Dendritic cell treated with granulocyte-macrophage colony-stimulating factor and Interleukin-4, amounts not matched to agents 40 ng/mL and 50 ng/mL, for 4 days (primary cell): ENCODE data around the gene PTH1R.
A peak's percentile ranks its signal among the peaks of the same experiment; 100 is the strongest.

Source experiments
- H3K27ac Mint-ChIP-seq: one replicate; pipeline ENCODE4 v1.8.0; 2022; ENCODE audit warnings: mild to moderate bottlenecking, mixed read lengths
- H3K27me3 Mint-ChIP-seq: one replicate; pipeline ENCODE4 v1.8.0; 2022; ENCODE audit warnings: mild to moderate bottlenecking, mixed read lengths
- H3K36me3 Mint-ChIP-seq: one replicate; pipeline ENCODE4 v1.8.0; 2022; ENCODE audit warnings: low read depth, mixed read lengths
- H3K4me1 Mint-ChIP-seq: one replicate; pipeline ENCODE4 v1.8.0; 2022; ENCODE audit warnings: low read depth, mixed read lengths
- H3K4me3 Mint-ChIP-seq: one replicate; pipeline ENCODE4 v1.8.0; 2022; ENCODE audit warnings: mild to moderate bottlenecking, moderate library complexity, mixed read lengths
- H3K9me3 Mint-ChIP-seq: one replicate; pipeline ENCODE4 v1.8.0; 2022; ENCODE audit warnings: mixed read lengths
- intact Hi-C: fragments of 100-400 bp; cut with micrococcal nuclease; formaldehyde crosslinking; loops from one replicate; pipeline ENCODE4 v1.15.0; 2022

PTH1R gene

GRCh38 chr3:46921041-46921440 is 43.5 kb downstream of the PTH1R start:
- Mint-ChIP-seq H3K36me3 (peaks cover 99% of the 10 kb centered on the region), H3K9me3 (no peaks in the 10 kb centered on the region), H3K27ac (no peak overlapping the region), H3K27me3 (no peaks in the 10 kb centered on the region), H3K4me1 (peaks cover 27% of the 10 kb centered on the region), H3K4me3 (no peak overlapping the region)
- intact Hi-C loops = no loop called here

DNA sequence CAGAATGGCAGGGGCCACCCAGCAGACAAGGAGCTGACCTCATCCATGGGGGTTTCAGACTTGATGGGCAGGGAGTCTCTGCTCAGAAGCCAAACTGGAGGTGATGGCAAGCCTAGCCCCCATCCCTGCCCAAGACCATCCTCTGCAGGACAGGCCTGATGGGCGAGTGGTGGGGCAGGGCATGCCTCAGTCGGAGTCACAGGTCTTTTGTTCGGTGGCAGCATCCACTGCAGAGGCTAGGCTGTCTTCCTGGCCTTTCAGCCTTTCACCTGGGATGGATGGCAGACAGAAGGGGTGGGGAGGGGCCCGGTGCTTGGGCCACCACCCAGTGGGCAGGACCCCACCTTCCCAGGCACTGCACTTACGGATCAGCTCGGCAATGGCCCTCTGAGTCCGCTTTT is 44.4 kb downstream of the PTH1R start:
- Mint-ChIP-seq H3K4me3 (no peak overlapping the region), H3K4me1 (peaks cover 36% of the 10 kb centered on the region), H3K27ac (no peak overlapping the region), H3K9me3 (no peaks in the 10 kb centered on the region), H3K36me3 (peaks cover 96% of the 10 kb centered on the region), H3K27me3 (no peaks in the 10 kb centered on the region)
- intact Hi-C loops = no loop called here

- peaks cover 41% of the 10 kb centered on the region for H3K4me1 Mint-ChIP-seq
- H3K4me3 Mint-ChIP-seq = no peak overlapping the region
- H3K27me3 Mint-ChIP-seq = no peaks in the 10 kb centered on the region
- peaks cover 91% of the 10 kb centered on the region for H3K36me3 Mint-ChIP-seq
- H3K9me3 Mint-ChIP-seq = no peaks in the 10 kb centered on the region
- no peak overlapping the region for H3K27ac Mint-ChIP-seq
- intact Hi-C loops = no loop called here
Observed at GRCh38 chr3:46922426-46922825, 44.9 kb downstream of the PTH1R start.

DNA sequence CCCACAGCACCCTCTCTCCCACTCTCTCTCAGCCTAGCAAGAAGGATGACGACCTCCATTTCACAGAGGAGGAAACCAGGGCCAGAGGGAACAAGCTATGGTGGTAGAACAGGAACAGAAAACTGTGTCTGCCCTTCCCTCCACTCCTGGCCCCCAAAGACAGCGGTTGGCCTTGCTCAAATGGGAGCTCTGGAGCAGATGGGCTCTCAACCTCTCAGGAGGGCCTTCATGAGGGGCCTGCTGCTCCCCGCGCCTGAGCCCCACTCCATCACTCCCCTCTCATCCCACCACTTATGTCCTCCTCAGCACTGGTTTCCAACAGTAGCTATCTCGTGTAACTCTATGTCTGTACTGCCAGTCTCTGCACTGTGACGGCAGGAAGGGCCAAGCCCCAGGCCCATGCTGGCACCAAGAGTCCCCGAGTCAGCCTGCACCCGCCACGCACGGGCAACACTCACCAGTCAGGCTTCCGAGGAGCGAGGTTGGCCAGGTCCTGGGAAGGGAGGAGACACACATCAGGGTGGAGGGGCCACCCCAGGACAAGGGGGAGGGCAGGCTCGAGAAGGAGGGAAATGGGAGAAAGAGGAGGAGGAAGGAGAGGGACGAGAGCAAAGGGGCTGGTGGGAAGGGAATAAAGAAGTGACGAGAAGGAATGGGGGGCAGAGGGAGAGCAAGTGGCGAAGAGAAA is 45.5 kb downstream of the PTH1R start:
- Mint-ChIP-seq H3K4me1 (peaks cover 46% of the 10 kb centered on the region), H3K36me3 (peaks cover 85% of the 10 kb centered on the region), H3K4me3 (peak overlapping the region; percentile 7), H3K27me3 (no peaks in the 10 kb centered on the region), H3K27ac (peak overlapping the region; percentile 45), H3K9me3 (no peaks in the 10 kb centered on the region)
- intact Hi-C loops = no loop called here

DNA sequence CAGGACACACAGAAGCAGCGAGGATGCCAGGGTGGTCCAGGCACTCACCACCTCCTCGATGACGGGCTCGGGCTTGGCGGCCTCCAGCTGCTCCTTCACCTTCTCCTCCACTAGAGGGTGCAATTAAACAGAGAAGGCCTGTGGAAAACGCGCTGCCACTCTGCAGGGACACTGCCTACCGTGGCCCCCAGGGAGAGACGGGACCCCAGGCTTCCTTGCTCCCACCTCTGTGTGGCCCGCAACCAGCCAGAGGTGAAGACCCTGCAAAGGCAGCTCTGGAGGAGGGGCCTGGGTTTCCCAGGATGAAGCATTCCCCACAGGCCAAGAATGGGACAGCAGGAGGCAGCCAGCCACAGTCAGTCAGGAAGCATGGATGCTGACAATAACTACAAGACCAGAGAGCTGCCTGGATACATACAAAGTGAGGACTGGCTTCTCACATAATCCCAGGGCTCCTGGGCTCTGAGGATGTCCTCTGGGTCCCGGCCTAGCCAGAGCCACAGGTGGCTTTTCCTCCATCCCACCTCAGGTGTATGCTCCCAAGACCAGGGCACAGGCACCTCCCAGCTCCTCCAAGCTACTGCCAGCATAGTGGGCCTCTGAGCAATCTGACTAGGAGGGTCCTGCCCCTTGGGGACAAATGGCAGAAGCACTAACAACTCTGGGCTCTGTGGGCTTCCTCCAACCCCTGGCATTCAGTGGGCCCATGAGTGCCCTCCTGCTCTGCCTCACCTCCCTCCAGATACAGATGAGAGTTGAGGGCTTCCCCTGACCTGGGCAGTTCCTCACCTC is 46.2 kb downstream of the PTH1R start:
- Mint-ChIP-seq H3K36me3 (peaks cover 83% of the 10 kb centered on the region), H3K27me3 (no peaks in the 10 kb centered on the region), H3K4me3 (peak overlapping the region; percentile 7), H3K27ac (peak overlapping the region; percentile 45), H3K9me3 (peaks cover 6% of the 10 kb centered on the region), H3K4me1 (peaks cover 51% of the 10 kb centered on the region)
- intact Hi-C loops = loop anchor here (2.0 kb wide), 1 partner anchor 75 kb away; no protein-coding TSS in a partner anchor

- Mint-ChIP-seq H3K4me1 (peaks cover 64% of the 10 kb centered on the region), H3K9me3 (peaks cover 11% of the 10 kb centered on the region), H3K4me3 (no peak overlapping the region), H3K27ac (peak overlapping the region; percentile 62), H3K36me3 (peaks cover 77% of the 10 kb centered on the region), H3K27me3 (no peaks in the 10 kb centered on the region)
- intact Hi-C loops = loop anchor here (2.0 to 5.0 kb wide), 2 partner anchors 52 to 74 kb away; partner anchors contain the start of genes CCDC12 and NBEAL2
Observed at GRCh38 chr3:46924921-46925584, 47.5 kb downstream of the PTH1R start.

- no peaks in the 10 kb centered on the region for H3K27me3 Mint-ChIP-seq
- no peak overlapping the region for H3K4me3 Mint-ChIP-seq
- peaks cover 11% of the 10 kb centered on the region for H3K9me3 Mint-ChIP-seq
- intact Hi-C loops = loop anchor here (2.0 to 5.0 kb wide), 2 partner anchors 52 to 73 kb away; partner anchors contain the start of genes CCDC12 and NBEAL2
- peaks cover 72% of the 10 kb centered on the region for H3K36me3 Mint-ChIP-seq
- peaks cover 69% of the 10 kb centered on the region for H3K4me1 Mint-ChIP-seq
- peak overlapping the region; percentile 62 for H3K27ac Mint-ChIP-seq
Observed at GRCh38 chr3:46925585-46925934, 48.0 kb downstream of the PTH1R start.

- intact Hi-C loops = loop anchor here (5.0 kb wide), 1 partner anchor 51 kb away; the partner anchor contains the start of genes CCDC12 and NBEAL2
- peaks cover 11% of the 10 kb centered on the region for H3K9me3 Mint-ChIP-seq
- H3K27ac Mint-ChIP-seq = peak overlapping the region; percentile 62
- no peak overlapping the region for H3K4me3 Mint-ChIP-seq
- peaks cover 74% of the 10 kb centered on the region for H3K4me1 Mint-ChIP-seq
- H3K27me3 Mint-ChIP-seq = no peaks in the 10 kb centered on the region
- H3K36me3 Mint-ChIP-seq = peaks cover 67% of the 10 kb centered on the region
Observed at GRCh38 chr3:46926039-46926438, 48.5 kb downstream of the PTH1R start.

- Mint-ChIP-seq H3K4me3 (no peak overlapping the region), H3K27ac (peak overlapping the region; percentile 62), H3K9me3 (peaks cover 11% of the 10 kb centered on the region), H3K36me3 (peaks cover 66% of the 10 kb centered on the region), H3K27me3 (no peaks in the 10 kb centered on the region), H3K4me1 (peaks cover 78% of the 10 kb centered on the region)
- intact Hi-C loops = loop anchor here (5.0 kb wide), 1 partner anchor 51 kb away; the partner anchor contains the start of genes CCDC12 and NBEAL2
Observed at GRCh38 chr3:46926447-46926846, 48.9 kb downstream of the PTH1R start.

GRCh38 chr3:46926871-46927717 is 49.6 kb downstream of the PTH1R start:
- Mint-ChIP-seq H3K4me1 (peaks cover 84% of the 10 kb centered on the region), H3K4me3 (peak overlapping the region; percentile 54), H3K9me3 (peaks cover 11% of the 10 kb centered on the region), H3K27ac (peak overlapping the region; percentile 85), H3K27me3 (no peaks in the 10 kb centered on the region), H3K36me3 (peaks cover 62% of the 10 kb centered on the region)
- intact Hi-C loops = loop anchor here (5.0 kb wide), 1 partner anchor 50 kb away; the partner anchor contains the start of genes CCDC12 and NBEAL2

DNA sequence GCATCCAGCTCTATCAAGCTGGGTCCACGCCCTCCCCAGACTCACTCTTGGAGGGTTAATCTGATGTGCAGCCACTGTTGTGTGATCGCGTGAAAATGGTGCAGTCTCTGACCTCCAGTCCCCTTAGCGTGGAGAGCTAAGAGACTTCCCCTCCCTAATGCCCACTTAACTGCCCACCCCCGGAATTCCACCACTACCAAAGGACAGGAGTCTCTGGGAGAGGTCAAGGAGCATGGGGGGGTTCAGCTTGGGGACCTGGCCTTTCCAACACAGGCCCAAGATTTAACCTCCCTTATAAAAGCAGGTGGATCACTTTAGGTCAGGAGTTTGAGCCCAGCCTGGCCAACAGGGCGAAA is 50.2 kb downstream of the PTH1R start:
- Mint-ChIP-seq H3K36me3 (peaks cover 56% of the 10 kb centered on the region), H3K27me3 (no peaks in the 10 kb centered on the region), H3K27ac (peak overlapping the region; percentile 85), H3K9me3 (peaks cover 11% of the 10 kb centered on the region), H3K4me3 (peak overlapping the region; percentile 54), H3K4me1 (peaks cover 89% of the 10 kb centered on the region)
- intact Hi-C loops = loop anchor here (5.0 kb wide), 1 partner anchor 50 kb away; the partner anchor contains the start of genes CCDC12 and NBEAL2

- Mint-ChIP-seq H3K4me1 (peaks cover 91% of the 10 kb centered on the region), H3K27me3 (no peaks in the 10 kb centered on the region), H3K4me3 (no peak overlapping the region), H3K27ac (peak overlapping the region; percentile 85), H3K36me3 (peaks cover 50% of the 10 kb centered on the region), H3K9me3 (peaks cover 11% of the 10 kb centered on the region)
- intact Hi-C loops = loop anchor here (5.0 kb wide), 1 partner anchor 49 kb away; the partner anchor contains the start of genes CCDC12 and NBEAL2
Observed at GRCh38 chr3:46928282-46928681, 50.8 kb downstream of the PTH1R start.

DNA sequence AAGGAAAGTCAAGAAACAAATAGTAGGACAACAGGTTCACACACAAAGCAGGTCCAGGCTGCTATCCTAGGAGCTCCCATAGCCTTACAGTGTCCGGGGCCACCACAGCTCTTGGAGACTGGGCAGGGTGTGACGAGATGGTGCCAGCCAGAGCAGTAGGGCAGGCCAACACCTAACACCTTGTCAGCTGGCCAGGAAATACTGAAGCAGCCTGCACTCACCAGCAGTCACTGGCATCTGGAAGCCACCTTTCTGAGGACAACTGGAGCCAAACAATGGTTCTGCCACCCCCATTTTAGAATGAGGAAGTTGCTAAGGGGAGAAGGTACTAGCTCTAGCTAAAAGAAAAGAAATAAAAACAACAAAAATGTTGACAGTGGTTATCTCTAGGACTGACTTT is 51.8 kb downstream of the PTH1R start:
- no peak overlapping the region for H3K4me3 Mint-ChIP-seq
- peaks cover 11% of the 10 kb centered on the region for H3K9me3 Mint-ChIP-seq
- H3K4me1 Mint-ChIP-seq = peaks cover 89% of the 10 kb centered on the region
- intact Hi-C loops = loop anchor here (5.0 kb wide), 1 partner anchor 48 kb away; the partner anchor contains the start of genes CCDC12 and NBEAL2
- no peaks in the 10 kb centered on the region for H3K27me3 Mint-ChIP-seq
- H3K27ac Mint-ChIP-seq = peak overlapping the region; percentile 85
- peaks cover 40% of the 10 kb centered on the region for H3K36me3 Mint-ChIP-seq
